ENCODE measurements around the gene RAPGEF2.
"Not testable (repeated sequence)": the region's sequence is repeated elsewhere in the genome, so short reads cannot be mapped to it uniquely, and the experiment has no call there.

The RAPGEF2 gene

DNA sequence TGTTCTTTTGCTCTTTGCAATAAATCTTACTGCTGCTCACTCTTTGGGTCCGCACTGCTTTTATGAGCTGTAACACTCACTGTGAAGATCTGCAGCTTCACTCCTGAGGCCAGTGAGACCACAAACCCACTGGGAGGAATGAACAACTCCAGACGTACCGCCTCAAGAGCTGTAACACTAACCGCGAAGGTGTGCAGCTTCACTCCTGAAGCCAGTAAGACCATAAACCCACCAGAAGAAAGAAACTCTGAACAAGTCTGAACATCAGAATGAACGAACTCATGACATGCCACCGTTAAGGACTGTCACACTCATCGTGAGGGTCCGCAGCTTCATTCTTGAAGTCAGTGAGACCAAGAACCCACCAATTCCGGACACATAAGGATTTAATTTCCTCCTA, 276.2 kb downstream of the RAPGEF2 start:
- DNase-seq = not testable (repeated sequence)

DNA sequence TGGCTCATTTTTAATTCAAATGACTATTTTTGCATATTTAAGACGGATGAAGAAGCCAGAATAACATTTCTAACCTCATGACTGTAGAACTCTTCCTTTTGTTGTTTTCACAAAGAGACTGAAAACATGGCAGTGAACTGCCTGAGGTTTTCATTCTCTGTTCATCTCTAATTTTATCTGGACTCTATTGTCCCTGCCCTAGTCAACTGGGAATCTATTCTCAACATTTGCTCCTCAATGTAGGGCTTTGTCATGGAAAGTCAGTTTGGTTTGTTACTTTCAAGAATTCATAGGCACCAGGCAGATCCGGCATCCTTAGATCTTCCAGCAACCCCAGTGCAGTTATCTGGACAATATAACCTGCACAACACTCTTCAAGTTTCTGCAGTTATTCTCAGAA, 277.0 kb downstream of the RAPGEF2 start:
- DNase-seq = no peak

DNA sequence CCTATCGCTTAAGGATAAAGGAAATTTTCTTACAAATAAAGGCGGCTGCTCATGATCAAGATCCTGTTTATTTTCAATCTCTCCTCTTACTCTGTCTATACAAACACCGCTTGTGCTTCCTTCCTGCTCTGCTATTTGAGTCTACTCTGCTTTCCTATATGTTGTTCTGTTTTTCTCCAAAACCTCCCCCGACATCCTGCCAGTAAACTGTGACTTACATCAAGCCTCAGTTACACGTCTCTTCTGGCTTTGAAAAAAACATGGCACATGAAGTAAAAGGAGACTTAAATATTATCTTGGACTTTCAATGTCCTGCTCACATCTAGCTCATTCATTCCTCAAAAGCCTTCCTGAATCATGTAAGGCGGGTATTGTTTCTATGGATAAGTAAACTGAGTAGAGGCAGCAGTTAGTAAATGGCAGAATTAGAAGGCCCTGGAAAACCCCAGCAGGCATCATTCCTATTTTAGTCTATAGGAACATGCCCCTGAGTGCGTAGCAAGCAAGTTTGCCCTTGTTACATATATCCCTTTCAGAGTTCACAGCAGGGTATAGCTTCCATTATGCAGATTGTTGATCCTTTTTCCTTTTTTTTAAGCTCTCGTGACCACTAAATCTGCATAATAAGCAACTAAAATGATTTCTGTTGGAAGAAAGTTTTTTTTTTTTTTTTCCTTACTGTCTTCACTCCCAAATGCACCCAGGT, 280.1 kb downstream of the RAPGEF2 start:
- no peak for DNase-seq

DNA sequence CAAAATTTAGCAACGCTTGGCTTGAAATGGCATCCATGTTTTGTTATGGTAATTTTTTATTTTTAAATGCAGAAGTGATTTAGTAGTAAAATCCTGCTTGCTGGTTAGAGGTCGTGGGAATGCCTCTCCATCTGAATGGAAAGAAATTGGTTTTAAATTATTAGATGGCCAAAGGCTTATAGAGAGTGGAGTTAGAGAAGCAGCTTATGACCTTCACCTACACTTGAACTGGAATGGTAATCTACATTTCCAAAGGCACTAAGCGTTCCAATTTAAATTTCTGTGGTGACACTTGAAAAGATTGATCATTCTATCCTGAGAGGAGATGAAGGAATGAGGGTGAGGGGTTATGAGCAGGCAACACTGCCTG, 280.7 kb downstream of the RAPGEF2 start:
- DNase-seq = no peak

DNA sequence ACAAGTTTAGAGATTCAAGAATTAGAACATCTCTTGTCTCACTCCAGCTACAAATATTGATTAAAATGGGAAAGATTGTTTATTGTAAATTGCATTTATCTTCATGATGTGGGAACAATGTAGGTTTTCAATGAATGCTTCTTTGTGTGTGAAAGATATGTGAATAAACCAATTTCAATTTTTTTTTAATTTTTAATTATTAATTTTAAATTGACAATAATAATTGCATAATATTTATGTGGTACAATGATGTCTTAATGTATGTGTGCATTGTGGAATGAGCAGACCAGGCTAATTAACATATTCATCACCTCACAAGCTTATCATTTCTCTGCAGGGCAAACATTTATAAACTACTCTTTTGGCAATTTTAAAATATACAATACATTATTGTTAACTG, 281.1 kb downstream of the RAPGEF2 start:
- DNase-seq = no peak

DNA sequence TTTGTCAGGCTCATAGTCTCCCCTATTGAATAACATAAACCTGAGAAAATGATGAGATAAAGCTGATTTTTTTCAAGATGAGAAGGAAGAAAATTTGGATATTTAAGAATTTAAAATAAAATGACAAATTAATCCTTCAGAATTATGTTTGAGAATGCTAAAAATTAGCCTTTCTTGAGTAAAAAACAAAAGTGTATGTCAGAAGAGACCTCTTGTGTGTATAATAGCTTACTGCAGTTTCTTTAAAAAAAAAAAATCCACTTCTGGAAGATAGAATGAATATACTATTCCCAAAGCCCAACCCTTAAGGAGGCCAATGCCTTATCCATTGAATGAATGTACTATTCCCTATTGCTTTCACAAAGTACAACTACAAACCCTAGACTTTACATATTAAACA, 281.8 kb downstream of the RAPGEF2 start:
- no peak for DNase-seq

DNA sequence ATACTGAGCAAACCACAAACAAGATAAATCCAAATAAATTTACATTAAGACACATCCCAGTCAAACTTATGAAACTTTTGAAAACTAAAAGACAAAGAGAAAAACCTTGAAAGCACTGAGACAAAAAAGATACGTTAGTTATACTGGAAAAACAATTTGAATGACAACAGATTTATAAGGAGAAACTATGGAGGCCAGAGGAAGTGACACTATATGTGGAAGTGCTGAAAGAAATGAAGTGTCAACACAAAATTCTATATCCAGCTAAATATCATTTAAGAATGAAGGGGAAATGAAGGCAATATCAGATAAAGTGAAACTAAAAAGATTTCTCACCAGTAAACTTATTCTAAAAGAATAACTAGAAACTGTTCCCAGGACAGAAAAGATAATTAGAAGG, 283.7 kb downstream of the RAPGEF2 start:
- DNase-seq = no peak

DNA sequence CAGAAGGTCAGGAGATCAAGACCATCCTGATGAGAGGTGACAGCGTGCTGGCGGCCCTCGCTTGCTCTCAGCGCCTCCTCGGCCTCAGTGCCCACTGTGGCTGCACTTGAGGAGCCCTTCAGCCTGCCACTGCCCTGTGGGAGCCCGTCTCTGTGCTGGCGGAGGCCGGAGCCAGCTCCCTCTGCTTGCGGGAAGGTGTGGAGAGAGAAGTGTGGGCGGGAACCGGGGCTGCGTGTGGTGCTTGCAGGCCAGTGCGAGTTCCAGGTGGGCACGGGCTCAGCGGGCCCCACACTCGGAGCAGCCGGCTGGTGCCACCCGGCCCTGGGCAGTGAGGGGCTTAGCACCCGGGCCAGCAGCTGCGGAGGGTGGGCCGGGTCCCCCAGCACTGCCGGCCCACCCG, 286.9 kb downstream of the RAPGEF2 start:
- DNase-seq = no peak

DNA sequence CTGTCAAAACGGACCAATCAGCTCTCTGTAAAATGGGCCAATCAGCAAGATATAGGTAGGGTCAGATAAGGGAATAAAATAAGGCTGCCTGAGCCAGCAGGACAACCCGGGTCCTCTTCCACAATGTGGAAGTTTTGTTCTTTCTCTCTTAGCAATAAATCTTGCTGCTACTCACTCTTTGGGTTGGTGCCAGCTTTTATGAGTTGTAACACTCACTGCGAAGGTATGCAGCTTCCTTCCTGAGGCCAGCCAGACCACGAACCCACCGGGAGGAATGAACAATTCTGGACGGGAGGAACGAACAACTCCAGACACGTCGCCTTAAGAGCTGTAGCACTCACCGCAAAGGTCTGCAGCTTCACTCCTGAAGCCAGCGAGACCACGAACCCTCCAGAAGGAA, 287.8 kb downstream of the RAPGEF2 start:
- DNase-seq = no peak

DNA sequence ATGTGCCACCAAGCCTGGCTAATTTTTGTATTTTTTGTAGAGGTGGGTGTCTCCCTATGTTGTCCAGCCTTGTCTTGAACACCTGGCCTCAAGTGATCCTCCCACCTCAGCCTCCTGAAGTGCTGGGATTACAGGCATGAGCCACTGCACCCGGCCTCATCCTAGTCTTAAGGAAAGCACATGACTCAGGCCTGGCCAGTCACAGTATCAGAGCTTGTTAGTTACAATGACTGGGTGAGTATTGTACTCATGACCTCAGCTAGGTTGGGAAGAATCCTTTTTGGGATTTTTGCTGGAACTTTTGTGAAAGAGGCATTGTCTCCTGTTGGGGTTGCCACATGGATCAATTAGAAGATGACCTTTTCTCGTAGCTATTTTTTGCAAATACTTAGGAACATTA, 292.8 kb downstream of the RAPGEF2 start:
- no peak for DNase-seq

DNA sequence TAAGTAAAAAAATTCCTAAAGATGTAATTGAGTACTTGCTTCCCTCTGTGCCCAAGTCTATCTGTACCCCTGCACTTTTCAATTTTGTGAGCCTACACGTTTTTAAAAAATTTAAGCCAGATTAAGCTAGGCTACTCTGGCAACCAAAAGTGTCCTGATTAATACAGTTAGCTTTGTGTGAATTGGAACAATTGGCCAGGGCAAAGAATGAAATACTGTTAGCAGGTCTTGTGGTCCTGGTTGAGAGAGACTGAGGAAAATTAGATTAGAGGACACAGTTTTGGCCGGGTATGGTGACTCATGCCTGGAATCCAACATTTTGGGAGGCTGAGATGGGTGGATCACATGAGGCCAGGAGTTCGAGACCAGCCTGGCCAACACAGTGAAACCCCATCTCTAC, 293.3 kb downstream of the RAPGEF2 start:
- no peak for DNase-seq

DNA sequence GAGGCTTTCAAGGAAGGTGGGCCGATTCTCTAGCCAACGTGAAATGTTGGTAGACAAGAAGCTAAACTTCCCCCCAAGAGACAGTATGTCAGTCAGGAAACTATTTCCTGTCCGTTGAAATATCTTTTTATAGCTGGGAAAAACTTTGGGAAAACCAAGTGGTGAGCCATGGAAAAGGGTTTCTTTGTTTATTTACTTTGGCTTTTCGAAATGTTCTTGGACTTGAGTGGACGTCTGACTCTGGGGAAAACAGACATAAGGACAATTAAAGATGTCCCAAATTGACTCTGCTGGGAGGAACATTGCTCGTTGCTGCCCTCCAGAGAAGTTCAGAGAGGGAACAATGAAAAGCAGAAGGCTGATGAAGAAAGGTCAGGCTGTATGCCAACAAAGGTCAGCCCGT, 295.4 kb downstream of the RAPGEF2 start:
- DNase-seq = no peak

DNA sequence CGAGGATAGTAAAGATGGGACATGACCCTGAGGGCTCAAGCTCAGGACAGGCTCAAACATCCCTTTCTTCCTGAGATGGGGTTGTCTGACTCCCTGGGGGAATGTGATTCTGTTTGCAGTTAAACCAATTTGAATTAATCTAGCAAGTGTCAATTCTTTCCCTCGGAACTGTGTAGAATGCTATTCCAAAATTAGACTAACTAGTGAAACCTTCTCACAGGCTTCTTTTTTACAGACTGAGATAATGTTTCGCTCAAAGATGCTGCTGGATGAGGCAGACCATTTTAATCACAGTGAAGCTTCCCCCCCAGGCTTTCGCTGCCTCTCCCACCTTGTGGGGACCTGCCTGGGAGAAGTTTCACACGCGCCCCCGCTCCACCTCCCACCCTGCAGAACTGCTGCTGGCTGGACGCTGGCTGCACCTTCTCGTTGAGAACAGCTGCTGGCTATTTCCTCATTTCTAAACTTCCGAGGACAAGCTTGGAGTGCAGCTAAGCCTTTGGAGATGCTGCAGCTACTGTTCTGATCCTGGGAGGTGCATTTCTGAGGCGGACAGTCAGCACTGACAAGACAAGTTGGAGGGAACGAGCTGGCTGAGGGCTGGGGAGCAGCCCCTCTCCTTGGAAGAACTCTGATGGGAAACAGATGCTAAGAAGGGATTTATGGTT, 297.8 kb downstream of the RAPGEF2 start:
- no peak for DNase-seq

DNA sequence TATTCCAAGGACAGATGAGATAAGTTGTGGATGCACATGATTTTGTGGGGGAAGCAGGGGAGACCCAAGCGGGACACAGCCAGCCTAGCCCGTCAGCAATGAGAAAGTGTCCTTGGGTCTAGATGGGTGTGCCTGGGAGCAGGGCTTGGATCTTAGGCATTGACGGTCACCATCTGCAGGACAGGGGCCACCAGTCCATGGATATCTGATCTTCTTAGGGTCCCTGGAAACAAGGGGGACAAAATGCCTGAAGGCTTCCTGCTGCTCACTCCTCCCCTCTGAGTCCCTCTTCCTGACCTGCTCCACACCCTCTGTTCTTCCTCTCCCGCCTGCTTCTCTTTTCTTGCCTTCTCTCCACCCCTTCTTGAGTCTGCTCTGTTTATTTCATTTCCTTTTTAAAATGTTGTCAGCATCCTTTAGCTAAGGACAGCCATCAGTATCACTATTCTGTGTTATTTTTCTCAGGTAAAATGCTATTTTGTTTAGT, 298.4 kb downstream of the RAPGEF2 start:
- no peak for DNase-seq

DNA sequence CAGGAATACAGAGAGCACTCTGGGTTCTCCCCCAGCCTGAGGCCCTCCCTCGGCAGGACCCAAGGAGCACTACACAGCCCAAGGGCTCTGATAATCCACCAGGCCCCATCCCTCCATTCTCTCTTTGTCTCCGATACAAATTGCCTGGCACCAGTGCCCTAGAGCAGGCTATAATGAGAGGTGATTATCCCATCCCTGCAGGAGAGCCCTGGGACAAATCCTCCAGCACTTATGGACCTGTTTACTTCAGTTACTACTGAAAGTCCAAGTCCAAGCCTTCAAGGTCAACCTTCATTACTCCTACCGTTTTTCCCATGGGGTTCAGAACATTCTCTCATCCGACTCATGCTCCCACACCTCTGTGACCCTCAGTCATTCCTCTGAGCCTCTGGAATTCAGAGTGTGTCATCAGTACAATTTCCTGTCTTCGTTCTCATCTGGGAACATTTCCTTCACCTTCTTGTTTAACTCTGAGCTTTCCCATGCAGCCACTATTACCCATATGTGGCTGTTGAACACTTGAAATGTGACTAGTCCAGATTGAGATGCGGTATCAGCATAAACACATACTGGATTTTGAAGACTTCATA, 299.0 kb downstream of the RAPGEF2 start:
- DNase-seq = no peak

Measured in NCI-H524 (cell line).